GM21786 (cell line): ENCODE data around the gene MOCOS.
"Not testable (repeated sequence)": the region's sequence is repeated elsewhere in the genome, so short reads cannot be mapped to it uniquely, and the experiment has no call there.

Source experiments
- ATAC-seq: cut with Tn5 transposase; IDR thresholded peaks from one replicate; pipeline ENCODE4 v1.9.1; 2021; ENCODE audit not compliant: unreplicated experiment

MOCOS gene

DNA sequence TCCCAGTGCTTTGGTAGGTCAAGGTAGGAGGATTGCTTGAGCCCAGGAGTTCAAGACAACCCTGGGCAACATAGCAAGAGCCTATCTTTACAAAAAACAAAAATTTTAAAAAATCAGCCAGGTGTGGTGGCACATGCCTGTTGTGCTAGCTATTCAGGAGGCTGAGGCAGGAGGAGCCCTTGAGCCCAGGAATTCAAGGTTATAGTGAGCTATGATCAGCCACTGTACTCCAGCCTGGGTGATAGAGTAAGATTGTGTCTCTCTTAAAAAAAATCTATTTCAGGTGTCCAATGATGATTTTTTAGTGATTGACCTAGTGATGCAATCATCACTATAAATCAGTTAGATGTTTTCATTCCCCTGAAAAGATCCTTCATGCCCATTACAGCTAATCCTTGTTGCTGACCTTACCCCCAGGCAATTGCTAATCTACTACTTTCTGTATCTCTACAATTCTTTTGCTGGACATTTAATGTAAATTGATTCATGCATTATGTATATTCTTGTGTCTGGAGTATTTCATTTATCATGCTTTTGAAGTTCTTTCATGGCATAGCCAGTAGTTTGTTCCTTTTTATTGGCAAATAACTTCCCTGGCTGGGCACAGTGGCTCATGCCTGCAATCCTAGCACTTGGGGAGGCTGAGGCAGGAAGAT is 10.3 kb downstream of the MOCOS start:
- ATAC-seq, result no peak

DNA sequence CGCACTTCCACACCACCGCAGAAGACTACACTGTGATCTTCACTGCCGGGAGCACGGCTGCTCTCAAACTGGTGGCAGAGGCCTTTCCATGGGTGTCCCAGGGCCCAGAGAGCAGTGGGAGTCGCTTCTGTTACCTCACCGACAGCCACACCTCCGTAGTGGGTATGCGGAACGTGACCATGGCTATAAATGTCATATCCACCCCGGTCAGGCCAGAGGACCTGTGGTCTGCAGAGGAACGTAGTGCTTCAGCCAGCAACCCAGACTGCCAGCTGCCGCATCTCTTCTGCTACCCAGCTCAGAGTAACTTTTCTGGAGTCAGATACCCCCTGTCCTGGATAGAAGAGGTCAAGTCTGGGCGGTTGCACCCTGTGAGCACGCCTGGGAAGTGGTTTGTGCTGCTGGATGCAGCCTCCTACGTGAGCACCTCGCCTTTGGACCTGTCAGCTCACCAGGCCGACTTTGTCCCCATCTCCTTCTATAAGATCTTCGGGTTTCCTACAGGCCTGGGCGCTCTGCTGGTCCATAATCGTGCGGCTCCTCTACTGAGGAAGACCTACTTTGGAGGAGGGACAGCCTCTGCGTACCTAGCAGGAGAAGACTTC is 12.5 kb downstream of the MOCOS start:
- no peak for ATAC-seq

DNA sequence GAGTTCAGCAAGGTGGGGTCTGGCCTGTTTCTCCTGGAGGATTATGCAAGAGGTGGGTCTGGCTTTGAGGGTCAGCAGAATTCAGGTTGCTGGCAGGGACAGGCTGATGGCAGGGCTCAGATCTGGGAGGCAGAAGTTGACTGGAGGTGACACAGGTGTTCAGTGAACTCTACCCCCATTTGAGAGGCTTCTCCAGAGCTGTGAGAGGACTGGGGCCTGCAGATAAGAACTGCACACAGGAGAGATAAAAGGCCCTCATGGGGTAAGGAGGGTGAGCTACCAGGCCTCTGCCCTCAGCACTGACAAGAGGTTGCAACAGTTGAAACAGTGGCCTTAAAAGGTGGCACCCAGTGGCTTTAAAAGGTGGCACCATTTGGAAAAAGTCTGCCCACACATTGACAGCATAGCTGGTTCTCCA is 13.1 kb downstream of the MOCOS start:
- ATAC-seq, result no peak

DNA sequence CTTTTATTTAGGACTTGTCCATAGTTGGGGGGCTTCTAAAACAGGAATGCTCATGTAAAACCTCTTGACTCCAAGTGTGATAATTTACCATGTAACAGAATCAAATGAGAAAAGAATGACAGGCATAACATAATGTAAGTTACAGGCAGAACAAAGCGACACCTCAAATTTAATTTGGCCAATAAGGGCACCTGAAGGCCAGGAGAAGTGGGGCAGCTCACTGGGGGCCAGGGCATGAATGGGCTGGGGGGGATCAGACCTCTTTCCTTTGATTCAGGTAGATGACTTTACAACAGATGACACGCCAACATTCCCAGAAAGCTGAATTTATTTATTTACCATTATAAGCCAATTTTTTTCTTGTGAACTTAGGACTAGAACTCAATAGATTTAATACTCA is 14.5 kb downstream of the MOCOS start:
- no peak for ATAC-seq

DNA sequence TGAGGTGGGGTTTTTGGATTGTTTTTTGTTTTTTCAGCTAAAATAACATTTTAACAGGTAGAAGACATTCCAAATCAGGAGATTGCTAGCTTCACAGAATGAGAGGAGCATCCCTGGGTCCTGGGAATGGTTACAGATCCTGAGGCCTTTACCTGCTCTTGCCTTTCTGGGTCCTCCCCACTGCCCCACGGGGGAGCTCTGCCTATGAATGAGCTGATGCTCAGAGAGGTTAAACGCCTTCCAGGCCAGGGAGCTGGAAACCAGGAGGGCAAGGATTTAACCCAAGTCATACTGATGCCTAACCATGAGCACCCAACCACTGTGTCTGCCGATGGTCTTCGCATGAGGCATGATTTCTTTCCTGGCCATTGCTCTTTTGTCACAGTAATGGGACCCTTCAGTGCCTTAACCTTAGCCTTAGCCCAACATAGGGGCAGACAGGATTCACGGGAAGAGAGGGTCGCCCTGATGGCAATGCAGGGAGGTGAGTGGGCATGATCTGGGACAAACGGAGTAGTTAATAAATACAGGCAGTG is 16.1 kb downstream of the MOCOS start:
- ATAC-seq, result no peak

DNA sequence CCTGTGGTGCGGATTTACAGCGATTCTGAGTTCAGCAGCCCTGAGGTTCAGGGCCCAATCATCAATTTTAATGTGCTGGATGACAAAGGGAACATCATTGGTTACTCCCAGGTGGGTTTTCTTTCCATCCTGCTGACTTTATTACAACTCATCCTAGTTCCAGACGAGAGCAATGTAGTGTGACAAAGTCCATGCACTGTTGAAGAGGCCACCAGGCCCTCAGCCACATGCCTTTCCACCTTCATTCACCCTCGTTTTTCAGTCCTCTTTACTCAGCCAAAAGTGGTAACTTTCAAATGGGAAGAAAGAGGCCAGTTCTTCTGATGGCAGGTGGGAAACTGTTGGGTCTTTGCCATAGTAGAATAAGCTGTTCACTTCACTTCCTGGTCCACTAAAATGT is 17.9 kb downstream of the MOCOS start:
- no peak for ATAC-seq

DNA sequence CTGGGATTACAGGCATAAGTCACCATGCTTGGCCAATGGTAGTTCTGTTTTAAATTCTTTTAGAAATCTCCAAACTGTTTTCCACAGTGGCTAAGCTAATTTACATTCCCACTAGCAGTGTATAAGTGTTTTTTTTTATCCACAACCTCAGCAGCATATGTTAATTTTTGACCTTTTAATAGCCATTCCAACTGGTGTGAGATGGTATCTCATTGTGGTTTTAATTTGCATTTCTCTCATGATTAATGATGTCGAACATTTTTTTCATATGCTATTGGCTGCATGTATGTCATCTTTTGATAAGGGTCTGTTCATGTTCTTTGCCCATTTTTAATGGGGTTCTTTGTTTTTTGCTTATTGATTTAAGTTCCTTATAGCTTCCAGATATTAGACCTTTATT is 20.0 kb downstream of the MOCOS start:
- no peak for ATAC-seq

DNA sequence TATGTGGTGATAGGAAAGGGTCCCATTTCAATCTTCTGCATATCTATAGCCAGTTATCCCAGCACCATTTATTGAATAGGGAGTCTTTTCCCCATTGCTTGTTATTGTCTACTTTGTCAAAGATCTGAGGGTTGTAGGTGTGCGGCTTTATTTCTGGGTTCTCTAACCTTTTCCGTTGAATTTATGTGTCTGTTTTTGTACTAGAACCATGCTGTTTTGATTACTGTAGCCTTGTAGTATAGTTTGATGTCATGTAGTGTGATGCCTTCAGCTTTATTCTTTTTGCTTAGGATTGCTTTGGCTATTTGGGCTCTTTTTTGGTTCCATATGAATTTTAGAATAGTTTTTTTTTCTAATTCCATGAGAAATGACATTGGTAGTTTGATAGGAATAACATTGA is 20.7 kb downstream of the MOCOS start:
- ATAC-seq, result not testable (repeated sequence)

DNA sequence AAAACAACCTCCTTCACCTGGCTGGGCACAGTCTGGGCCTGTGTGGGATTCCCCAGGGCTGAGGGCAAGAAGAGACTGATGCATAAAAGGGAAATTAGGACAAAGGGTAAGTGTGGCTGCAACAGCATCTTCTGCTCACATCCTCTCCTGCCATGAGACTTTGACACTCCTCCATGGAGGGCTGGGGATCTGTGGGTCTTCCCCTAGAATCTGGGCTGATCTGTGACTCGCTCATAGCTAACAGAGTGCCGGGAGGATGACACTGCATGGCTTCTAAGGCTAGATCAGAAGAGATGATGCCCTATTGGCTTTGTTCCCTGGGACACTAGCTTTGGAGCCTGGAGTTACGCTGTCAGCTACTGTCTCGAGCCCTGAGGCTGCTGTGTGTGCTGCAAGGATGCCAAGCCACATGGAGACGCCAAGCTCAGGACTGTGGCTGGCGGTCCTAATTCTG is 24.3 kb downstream of the MOCOS start:
- no peak for ATAC-seq

DNA sequence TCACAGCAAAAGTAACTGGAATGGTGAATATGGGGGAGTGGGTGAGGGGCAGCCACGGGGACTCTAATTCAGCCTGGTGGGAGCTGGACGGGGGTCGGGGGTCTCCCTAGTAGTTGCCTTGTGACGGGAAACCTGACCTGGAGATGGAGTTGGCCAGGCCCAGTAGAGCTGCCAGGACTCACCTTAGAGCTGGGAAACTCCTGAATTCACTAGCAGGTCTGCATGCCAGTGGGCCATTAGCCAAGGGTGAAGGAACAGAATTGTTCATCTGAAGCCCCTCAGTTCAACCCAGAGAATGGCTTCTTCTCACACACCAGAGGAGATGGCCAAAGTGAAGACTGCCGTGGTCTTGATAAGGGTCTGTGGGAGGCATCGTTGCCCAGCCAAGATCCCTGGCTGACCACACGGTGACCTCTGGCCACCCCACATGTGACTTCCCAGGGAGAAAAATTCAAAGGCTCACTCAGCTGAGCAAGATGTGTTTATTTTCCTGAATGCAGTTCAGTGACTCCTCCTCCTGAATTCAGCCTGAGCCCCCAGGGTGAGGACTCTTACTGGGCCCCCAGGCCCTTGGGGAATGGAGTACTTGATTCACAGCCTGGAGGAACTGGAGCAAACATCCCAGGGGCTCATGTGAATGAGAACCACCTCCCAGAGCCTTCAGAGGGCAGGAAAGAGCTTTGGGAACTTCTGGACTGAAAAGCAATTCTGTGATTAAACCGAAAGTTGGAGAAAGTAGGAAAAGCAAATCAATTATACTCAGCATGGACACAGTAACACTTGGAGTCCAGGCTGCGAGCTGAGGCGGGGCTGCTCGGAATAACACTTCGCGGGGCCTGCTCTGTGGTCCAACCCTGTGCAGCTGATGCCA is 25.2 kb downstream of the MOCOS start:
- no peak for ATAC-seq

DNA sequence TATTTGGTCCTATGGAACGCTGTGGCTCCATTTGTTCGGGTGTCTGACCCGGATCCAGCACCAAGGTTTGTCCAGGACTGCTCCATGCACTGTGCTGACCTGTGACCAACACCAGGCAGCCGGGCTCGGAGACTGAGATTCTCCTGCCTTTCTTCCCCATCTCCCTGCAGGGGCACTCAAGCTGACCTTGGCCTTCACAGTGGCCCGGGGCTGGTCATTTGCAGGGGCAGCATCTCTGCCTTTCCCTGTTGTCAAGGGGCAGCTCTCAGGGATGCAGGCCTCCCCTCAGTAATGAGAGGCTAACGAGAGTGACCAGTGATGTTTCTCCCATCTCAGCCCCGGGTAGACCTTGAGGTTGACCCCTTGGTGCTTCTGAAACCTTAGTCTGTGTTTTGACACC is 27.5 kb downstream of the MOCOS start:
- ATAC-seq, result no peak

DNA sequence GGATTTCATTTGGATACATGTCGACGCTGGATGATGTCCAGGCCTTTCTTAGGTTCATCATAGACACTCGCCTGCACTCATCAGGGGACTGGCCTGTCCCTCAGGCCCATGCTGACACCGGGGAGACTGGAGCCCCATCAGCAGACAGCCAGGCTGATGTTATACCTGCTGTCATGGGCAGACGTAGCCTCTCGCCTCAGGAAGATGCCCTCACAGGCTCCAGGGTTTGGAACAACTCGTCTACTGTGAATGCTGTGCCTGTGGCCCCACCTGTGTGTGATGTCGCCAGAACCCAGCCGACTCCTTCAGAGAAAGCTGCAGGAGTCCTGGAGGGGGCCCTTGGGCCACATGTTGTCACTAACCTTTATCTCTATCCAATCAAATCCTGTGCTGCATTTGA is 28.3 kb downstream of the MOCOS start:
- no peak for ATAC-seq

DNA sequence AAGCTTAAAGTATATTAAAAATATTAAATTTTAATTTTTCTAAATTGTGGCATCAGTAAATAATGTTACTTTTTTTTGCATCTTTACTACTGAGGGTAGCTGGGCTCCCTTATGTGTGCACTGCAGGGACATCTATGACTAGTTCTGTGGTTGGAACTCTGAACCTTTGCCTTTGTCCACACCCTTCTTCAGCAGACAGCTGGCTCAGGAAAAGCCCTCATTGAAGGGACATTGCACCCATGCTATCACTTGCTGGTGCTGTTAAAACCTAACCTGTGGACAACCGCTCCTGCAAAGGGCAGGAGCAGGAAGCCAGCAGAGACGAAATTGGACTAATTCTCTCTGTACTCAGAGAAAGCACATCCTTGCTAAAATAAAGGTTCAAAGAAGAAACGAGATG is 30.1 kb downstream of the MOCOS start:
- no peak for ATAC-seq

DNA sequence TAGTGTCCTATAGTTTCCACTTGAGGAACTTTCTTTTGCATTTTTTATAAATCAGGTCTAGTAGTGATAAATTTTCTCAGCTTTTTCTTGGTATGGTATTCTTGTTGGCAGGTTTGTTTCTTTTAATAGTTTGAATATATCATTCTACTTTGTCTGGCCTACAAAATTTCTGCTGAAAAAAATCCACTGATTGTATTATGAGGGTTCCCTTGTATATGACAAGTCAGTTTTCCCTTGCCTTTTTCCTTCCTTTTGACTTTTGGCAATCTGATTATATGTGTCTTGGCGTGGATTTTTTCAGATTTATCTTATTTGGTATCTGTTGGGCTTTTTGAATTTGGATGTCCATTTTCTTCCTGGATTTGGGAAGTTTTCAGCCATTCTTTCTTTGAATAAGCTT is 41.9 kb downstream of the MOCOS start:
- no peak for ATAC-seq

DNA sequence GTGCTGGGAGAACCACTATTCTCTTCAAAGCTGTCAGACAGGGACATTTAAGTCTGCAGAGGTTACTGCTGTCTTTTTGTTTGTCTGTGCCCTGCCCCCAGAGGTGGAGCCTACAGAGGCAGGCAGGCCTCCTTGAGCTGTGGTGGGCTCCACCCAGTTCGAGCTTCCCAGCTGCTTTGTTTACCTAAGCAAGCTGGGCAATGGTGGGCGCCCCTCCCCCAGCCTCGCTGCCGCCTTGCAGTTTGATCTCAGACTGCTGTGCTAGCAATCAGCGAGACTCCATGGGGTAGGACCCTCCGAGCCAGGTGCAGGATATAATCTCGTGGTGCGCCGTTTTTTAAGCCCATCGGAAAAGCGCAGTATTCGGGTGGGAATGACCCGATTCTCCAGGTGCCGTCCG is 53.2 kb downstream of the MOCOS start:
- ATAC-seq, result not testable (repeated sequence)

DNA sequence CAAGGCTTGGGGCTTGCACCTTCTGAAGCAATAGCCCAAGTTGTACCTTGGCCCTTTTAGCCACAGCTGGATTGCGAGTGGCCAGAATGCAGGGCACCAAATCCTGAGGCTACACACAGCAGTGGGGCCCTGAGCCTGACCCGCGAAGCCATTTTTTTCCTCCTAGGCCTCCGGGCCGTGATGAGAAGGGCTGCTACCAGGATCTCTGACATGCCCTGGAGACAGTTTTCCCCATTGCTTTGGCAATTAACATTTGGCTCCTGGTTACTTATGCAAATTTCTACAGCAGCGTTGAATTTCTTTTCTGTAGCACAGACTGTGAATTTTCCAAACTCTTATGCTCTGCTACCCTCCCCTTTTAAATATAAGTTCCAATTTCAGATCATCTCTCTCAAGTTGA is 54.5 kb downstream of the MOCOS start:
- ATAC-seq, result no peak

DNA sequence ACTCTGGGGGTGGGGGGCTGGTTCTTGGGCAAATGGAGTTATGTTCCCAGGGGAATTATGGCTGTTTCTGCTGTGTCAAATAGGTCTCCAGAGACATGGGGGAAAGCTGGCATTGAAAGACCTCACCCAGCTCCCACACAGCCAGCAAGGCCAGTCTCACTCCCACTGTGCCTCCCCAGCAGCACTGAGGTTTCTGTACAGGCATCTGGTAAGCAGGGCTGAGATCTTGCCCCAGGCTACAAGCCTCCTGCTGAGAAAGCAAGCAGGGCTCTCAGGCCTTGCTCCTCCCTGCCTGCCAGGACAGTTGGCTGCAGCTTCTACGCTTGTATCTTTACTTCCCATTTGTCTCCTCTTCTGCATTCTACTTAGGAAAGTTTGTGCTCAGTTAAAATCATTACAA is 59.7 kb downstream of the MOCOS start:
- ATAC-seq, result no peak

DNA sequence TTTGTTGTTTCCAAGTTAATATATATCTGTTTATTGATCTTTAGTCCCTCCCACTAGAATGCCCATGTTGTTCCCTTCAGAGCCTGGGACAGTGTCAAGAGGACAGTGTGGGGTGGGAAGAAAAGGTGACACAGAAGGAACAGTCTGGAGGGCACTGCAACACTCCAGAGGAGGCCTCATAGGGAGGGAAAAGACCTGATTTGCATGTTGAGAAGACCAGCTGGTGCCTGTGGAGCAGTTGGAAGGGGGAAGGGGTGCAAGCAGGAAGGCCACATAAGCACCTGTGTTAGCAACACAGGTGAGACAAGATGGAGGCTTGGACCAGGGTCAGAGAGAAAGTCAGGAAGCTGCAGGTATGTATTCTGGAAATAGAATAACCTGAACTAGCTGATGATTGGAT is 62.1 kb downstream of the MOCOS start:
- no peak for ATAC-seq

DNA sequence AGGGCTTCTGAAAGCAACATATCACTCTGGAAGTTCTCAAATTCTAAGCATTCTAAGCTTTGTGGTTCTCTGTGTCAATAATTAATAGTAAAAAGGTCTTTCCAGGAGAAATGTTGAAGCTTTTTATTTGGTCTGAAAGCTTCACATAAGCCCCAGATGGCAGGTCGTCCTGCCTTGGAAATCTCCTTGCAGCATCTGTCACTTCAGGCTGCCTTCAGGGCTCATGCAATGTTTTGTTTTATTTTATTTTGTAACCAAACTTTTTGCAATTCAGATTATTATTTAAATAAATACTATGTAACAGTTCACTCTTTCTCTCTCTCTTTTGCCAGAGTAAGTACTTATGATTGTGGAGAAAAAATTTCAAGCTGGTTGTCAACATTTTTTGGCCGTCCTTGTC is 63.5 kb downstream of the MOCOS start:
- ATAC-seq, result no peak

DNA sequence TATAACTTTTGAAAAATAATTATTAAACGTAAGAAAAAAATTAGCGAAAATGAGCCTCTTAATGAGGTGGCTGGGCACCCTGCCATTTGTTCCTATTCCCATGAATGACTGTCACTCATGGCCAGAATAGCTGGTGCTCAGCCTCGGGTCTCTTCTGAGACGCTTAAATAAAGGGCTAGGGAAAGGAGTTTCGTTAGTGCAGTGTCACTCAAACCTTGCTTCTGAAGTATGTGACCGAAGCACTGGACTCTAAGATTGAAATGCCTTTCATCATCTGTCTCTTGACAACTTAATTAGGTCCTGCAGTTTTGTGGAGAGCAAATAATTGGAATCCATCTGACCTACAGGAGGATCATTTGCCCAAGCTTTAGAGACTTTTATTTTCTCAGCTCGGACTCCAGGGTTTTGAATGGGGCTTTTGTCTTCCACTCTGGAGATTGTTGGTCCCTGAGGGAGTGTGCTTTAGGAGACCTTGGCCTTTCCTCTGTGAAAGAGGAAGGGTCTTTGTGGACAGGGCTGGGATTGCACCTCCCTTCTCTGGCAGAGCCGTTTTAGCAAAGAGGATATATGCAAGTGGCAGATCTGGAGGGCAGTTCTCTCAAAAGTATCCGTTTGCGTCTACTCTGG is 67.9 kb downstream of the MOCOS start:
- ATAC-seq, result no peak

DNA sequence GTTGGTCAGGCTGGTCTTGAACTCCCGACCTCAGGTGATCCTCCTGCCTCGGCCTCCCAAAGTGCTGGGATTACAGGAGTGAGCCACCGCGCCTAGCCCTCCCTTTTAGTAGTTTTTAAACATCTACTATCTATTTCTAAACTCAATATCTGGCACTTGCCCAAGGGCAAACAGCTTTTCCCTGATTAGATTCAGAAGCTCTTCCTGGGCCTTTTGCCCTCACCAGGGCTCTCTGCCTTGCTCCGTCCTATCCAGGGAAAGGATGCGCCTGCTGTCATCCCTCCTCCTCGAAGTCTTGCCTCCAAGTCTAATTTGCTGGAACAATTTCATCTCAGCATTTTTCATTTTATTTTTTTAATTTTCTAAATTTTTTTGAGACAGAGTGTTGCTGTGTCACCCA is 68.8 kb downstream of the MOCOS start:
- ATAC-seq, result no peak
